Measurements from ENCODE around the gene RTL1. TPM values are rescaled to one million over a fixed set of nuclear protein-coding genes. Genes with fewer than 3 reads are reported as not detected.
A peak's percentile ranks its signal among the peaks of the same experiment; 100 is the strongest.

Gene RTL1
- total RNA-seq, 2 donors from 2014 or later = not detected

DNA sequence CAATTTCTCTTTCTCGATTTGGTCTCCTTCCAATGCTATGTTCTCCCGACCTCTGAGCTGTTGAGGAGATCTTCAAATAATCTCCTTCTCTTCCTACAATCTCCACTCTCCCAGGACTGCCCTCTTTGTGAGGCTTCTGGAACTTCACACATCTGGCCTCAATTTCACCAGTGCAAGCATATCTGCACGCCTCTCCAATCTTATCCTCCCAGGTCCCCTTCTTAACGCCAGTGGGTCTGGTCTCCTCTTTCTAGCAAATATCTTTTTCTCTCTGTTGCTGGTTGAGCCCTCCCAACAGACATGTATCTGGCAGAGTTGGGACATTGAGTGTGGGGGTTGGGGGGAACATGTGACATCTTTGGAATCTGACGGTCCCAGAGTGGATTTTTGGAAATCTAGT lies 17.9 kb downstream of the RTL1 start:
- no peak for ATAC-seq
- no peak for DNase-seq
- intact Hi-C loops (cut with DNase I) = no loop called here

DNA sequence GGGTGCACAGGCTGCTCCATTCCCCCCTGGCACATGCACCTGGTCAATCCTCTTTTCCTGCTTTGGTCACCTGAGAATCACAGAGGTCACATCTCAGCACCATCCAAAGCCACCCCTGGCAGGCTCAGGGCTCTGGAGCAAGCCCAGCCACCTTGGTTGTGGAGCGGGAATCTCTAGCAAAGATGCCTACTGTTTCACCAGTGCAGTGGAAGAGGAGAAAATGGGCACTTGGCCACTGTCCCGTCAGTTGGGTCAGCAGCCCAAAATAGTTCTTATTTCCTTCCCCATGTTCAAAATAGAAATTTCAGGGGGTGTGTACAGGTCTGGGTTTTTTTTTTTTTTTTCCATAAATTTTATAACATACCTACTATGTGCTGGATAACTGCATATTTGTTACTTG lies 18.3 kb downstream of the RTL1 start:
- intact Hi-C loops (cut with DNase I) = no loop called here
- peak; percentile 4 for DNase-seq
- ATAC-seq = no peak

DNA sequence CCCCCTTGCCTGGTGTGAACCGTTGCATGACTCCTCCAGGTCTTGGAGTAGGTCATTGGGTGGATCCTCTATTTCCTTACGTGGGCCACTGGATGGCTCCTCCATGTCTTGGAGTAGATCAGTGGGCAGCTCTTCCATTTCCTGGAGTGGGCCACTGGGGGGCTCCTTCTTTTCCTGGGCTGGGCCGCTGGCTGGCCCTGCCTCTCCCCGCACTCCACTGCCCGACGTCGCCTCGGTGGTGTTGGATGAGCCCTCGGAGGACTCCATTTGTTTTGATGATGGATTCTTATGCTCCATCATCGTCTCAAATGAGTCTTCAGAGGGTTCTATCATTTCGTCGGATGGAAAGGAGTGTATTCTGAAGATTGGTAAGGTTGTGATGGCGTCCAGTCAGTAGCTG lies 19.1 kb downstream of the RTL1 start:
- no peak for ATAC-seq
- intact Hi-C loops (cut with DNase I) = no loop called here

GRCh38 chr14:100883789-100884101 lies 19.8 kb downstream of the RTL1 start:
- DNase-seq (peak; percentile 17), ATAC-seq (no peak)
- intact Hi-C loops (cut with DNase I) = no loop called here

More for the DNA sequence above, 19.1 kb downstream of the RTL1 start:
- DNase-seq = peak; percentile 7

DNA sequence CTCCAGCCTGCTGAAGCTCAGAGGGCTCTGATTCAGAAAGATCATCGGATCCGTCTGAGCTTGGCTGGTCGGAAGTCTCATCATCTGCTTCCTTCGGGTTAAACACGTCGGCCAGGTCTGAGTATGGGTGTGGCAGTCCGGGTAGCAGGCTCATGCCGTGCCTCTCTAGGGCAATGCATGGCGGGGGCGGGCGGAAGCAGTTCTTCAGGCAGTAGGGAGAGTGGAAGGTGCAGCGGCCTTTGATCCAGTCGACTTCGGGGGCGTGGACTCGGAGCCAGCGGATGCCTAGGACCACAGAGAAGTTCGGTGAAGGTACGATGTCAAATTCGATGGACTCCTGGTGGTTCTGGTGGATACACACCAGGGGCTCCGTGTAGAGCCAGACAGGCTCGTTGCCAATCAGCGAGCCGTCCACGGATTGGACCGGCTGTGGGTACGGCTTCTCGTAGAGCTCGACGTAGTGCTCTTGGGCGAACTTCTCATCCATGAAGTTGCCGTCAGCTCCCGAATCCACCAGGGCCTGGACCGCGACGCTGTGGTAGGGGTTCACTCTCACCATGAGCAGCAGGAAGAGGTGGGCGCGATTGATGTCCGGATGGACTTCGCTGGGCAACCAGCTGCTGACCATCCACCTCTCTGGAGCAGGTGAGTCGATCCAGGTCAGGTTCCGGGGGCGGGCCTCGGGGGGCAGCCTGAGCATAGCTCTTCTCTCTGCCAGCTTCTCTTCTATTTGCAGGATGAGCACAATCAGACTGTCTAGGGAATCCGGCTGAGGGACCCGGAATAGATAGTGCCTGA lies 20.3 kb downstream of the RTL1 start:
- ATAC-seq (no peak), DNase-seq (peak; percentile 17)
- intact Hi-C loops (cut with DNase I) = no loop called here

- peak; percentile 10 for DNase-seq
- no peak for ATAC-seq
- intact Hi-C loops (cut with DNase I) = no loop called here
These were observed 21.2 kb downstream of the RTL1 start for GRCh38 chr14:100882026-100882967.

- intact Hi-C loops (cut with DNase I) = no loop called here
- no peak for DNase-seq
These were observed 22.1 kb downstream of the RTL1 start for GRCh38 chr14:100881211-100882025.

DNA sequence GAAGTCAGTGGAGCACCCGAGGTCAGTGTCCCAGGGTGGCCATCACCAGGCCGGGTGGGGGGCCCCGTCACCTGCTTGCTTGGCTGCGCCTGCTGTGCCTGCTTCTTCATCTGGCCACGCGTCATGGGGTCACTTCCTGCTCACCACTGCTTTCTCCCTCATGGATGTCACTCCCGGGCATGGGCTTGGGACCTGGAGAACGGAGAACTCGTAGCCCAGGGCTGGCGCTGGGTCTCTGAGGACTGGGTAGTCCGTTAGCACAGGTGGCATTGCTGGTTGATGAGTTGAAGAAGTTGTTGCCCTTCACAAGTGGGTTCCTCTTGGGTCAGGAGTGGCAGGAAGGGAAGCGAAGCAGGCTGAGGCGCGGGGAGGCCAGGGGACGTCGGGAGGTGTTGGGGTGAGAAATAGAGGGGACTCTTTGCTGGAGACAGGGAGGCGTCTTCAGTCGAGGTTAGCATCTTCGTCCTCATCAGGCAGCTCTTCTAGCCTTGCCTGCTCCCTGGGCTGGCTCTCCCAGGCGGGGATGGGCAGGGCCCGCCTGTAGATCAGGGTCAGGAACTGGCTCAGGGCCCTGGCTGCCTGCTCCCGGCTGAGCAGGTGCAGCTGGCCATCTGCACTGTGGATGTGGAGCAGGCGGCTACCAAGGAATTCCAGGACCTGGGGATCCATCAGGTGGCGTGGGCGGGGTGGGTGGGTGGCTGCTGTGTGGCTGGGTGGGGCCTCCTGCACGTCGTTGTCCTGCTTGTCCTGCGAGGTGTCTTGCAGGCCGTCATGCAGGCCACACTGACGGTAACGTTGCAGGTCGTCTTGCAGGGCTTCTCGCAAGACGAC lies 23.0 kb downstream of the RTL1 start:
- intact Hi-C loops (cut with DNase I) = no loop called here
- ATAC-seq = no peak
- DNase-seq = no peak

More at GRCh38 chr14:100881211-100882025, 22.1 kb downstream of the RTL1 start:
- no peak for ATAC-seq

- ATAC-seq (no peak), DNase-seq (no peak)
- intact Hi-C loops (cut with DNase I) = no loop called here
These were observed 23.7 kb downstream of the RTL1 start for GRCh38 chr14:100879782-100880181.

GRCh38 chr14:100879194-100879593 lies 24.3 kb downstream of the RTL1 start:
- intact Hi-C loops (cut with DNase I) = no loop called here
- no peak for DNase-seq
- ATAC-seq = no peak

DNA sequence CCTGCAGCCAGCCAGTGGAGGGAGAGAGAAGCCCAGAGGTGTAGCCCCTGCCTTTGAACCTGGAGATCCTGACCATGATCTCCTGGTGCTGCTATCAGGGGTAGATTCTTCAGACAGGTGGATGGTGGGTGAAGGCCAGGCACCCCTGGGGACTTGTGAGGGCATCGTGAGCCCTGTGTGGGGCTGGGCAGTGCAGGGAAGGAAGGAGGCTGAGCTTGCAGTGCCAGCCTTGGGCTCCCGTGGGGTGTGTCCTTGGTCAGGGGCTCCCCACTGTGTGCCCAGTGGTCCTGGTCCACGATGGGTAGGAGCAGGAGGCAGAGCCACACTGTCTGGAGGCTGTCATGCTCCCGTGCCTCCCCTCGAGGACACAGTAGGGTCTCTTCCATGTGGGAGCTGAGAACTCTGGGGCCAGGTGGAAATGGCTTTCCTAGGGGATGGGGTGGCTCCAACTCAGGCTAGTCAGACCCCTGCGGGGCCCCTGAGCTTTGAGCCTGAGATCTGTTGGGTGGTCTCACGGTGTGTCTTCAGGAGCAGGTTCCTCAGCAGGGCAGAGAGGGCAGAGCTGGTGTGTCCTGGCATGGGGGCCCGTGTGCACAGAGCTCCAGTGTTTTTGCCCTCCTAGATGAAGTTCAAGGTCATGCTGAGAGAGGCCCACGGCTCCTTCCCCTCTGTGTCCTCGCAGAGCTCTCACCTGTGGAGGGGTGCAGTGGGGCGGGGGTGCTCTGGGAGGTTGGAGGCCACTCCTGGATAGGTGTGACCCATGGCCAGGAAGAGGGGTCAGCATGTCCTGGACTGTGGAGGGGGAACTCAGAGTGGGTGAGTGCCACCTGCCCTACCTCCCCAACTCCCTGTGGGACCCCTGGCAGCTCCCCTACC lies 25.0 kb downstream of the RTL1 start:
- ATAC-seq = no peak
- intact Hi-C loops (cut with DNase I) = no loop called here
- DNase-seq = peak; percentile 8

DNA sequence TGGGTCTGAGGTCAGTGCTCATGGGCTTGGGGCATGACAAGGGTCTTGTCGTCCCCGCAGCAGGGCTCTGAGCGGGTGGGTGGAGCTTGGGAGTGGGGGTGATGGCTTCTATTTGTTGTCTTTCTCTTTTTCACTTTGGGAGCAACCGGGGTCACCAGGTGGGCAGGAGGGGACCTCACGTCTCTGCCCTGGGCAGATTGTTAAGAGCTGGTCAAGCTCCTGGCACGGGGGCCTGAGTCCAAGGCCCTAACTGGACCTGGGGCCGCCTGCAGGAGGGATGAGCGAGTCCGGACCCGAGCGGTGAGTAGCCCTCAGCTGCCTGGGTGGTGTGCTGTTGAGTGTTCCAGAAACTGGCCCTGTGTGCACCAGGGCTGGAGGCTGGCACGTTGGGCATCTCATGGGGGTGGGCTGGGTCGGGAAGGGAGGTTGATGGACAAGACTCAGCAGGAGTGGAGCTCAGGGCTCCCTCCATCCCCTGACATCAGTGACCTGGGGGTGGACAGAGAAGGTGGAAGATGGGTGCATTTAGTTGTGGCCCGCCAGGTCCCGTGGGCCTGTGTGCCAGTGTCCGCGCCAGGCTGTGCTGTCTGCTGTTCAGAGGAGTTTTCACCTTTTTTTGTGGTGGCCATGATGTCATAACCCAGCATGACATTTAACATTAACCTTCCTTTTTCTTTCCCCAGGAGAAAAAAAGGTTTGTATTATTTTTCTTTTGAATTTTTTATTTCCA lies 27.5 kb downstream of the RTL1 start:
- intact Hi-C loops (cut with DNase I) = no loop called here
- ATAC-seq = no peak
- peak; percentile 6 for DNase-seq

DNA sequence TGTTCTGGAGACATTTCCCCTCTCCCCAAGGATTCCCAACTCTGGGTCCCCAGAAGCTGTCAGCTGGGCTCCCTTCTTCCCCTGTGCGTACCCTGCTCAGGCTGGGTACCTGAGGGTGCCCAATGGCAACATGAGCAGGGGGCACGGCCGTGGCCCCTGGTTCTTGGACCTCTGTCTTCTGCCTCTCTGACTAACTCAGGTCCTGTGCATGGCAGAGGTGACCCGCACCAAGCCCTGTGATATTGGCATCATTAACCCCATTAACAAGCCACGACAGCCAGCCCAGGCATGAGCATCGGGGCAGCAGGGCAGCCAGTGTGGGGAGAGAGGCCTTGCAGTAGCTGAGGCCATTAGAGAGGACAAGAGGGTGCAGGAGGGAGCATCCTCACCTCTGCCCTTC lies 28.4 kb downstream of the RTL1 start:
- intact Hi-C loops (cut with DNase I) = no loop called here
- ATAC-seq = no peak
- DNase-seq = peak; percentile 4

- intact Hi-C loops (cut with DNase I) = no loop called here
- DNase-seq (peak; percentile 10), ATAC-seq (no peak)
These were observed 29.0 kb downstream of the RTL1 start for GRCh38 chr14:100874411-100875091.

GRCh38 chr14:100874051-100874410 lies 29.5 kb downstream of the RTL1 start:
- DNase-seq = peak; percentile 5
- intact Hi-C loops (cut with DNase I) = no loop called here
- no peak for ATAC-seq

GRCh38 chr14:100873096-100873482 lies 30.4 kb downstream of the RTL1 start:
- DNase-seq (peak; percentile 2), ATAC-seq (peak in 1 of 2 donors; percentile 19)
- intact Hi-C loops (cut with DNase I) = no loop called here
